Left lung (tissue), 10 donors: ENCODE data around the gene DVL1. TPM values are rescaled to one million over a fixed set of nuclear protein-coding genes. Genes with fewer than 3 reads are reported as not detected.
A peak's percentile ranks its signal among the peaks of the same experiment; 100 is the strongest.

Source experiments
- ATAC-seq: fragments of 200-7000 bp; cut with Tn5 transposase; one replicate; pipeline ENCODE4 v1.9.1; 2020; ENCODE audit warnings: moderate library complexity
- DNase-seq, 4 donors: peaks; one replicate each; pipeline ENCODE4 v3.0.0-alpha.2; 2013 to 2020
- H3K27ac ChIP-seq, 2 donors: fragments of 200-600 bp; sonication (generic) in 1 of 2; one replicate each; pipeline versions ENCODE4 v1.5.0 to v1.8.0; 2020 to 2021
- H3K27me3 ChIP-seq, 2 donors: fragments of 200-600 bp; sonication (generic) in 1 of 2; one replicate each; pipeline versions ENCODE4 v1.5.0 to v1.8.0; 2020 to 2021
- H3K36me3 ChIP-seq, 2 donors: fragments of 200-600 bp; sonication (generic) in 1 of 2; one replicate each; pipeline versions ENCODE4 v1.5.0 to v1.8.0; 2020 to 2021
- H3K4me1 ChIP-seq, 2 donors: fragments of 200-600 bp; one replicate each; pipeline ENCODE4 v1.8.0; 2021
- H3K4me3 ChIP-seq, 2 donors: fragments of 200-600 bp; sonication (generic) in 1 of 2; one replicate each; pipeline versions ENCODE4 v1.5.0 to v1.8.0; 2020 to 2021; ENCODE audit warnings: mild to moderate bottlenecking in 1 of 2
- H3K9me3 ChIP-seq, 2 donors: fragments of 200-600 bp; sonication (generic) in 1 of 2; one replicate each; pipeline versions ENCODE4 v1.5.0 to v1.8.0; 2020 to 2021
- CTCF ChIP-seq, 2 donors: fragments of 200-600 bp; sonication (generic) in 1 of 2; IDR thresholded peaks; one replicate each; pipeline versions ENCODE4 v1.5.0 to v1.8.0; 2021; ENCODE audit warnings: antibody characterized with exemption in 2 of 2
- intact Hi-C, 2 donors: fragments of 100-400 bp; cut with DNase I; formaldehyde crosslinking; loops; one replicate each; pipeline versions ENCODE4 v1.11.2 to v1.14.2; 2022
- microRNA-seq, 2 donors: library from miRNA; unstranded; fragments of <30 nt; microRNA quantifications; one replicate each; pipeline ENCODE4, GENCODE V29; 2019
- polyA plus RNA-seq, 6 donors: library from polyadenylated mRNA; unstranded; fragments of 120-200 nt; gene quantifications; one replicate each; pipeline ENCODE4 v1.2.1, GENCODE V29; 2013; ENCODE audit not compliant: insufficient read length in 6 of 6
- total RNA-seq, 2 donors: library from RNA; stranded (reverse); fragmentation: NEBNext Ultra II Directional; extraction: Animal tissue kit (Norgen Biotek cat#: 25700); gene quantifications; one replicate each; pipeline ENCODE4 v1.2.1, GENCODE V29; 2021
- donor health status: DM: no; HTN: yes; CAD: no.
- donor health status: DM: no; HTN: no; CAD: no.

DVL1 gene
- total and polyA plus RNA-seq, 8 donors = 20.6 to 81.2 (median 30.4) TPM

- Histone ChIP-seq H3K36me3 (no peaks in the 10 kb centered on the region), H3K27me3 (peaks cover 8 to 43% of the 10 kb centered on the region in 2 donors), H3K27ac (no peak overlapping the region), H3K9me3 (no peaks in the 10 kb centered on the region), H3K4me1 (no peaks in the 10 kb centered on the region), H3K4me3 (no peak overlapping the region)
- intact Hi-C loops = no loop called here
- TF ChIP-seq CTCF (IDR thresholded peaks at IDR 0.05) = no peak
- no peak for ATAC-seq
- DNase-seq = peak in 1 of 4 donors; percentile 75
These were observed 63.5 kb downstream of the DVL1 start for GRCh38 chr1:1285611-1286311.

Small RNA genes within 50 kb of the gene (microRNA-seq; reads per million reads assigned to microRNA genes)
- gene MIR6726 (1.2 to 1.3 reads per million in 2 donors), gene MIR6727 (0.41 to 0.50 reads per million in 2 donors), gene MIR6808 (0.14 to 0.34 reads per million in 2 donors)

Other genes starting within 250 kb of the DVL1 start
- 10 to 100 TPM in 1 of 2 donors, 1 to 10 TPM in 1; 8.0 to 14.0 TPM for gene C1orf159, start 233.3 kb downstream of the DVL1 start, total RNA-seq
- gene C1orf159, start 233.3 kb downstream of the DVL1 start, polyA plus RNA-seq = 10 to 100 TPM in 3 of 6 donors, 1 to 10 TPM in 3; 7.7 to 16.0 (median 10.1) TPM
- gene TTLL10, start 175.5 kb downstream of the DVL1 start, total RNA-seq = 1 to 10 TPM in 1 of 2 donors, under 1 TPM in 1; 0.17 to 4.6 TPM
- 1 to 10 TPM in 5 of 6 donors, under 1 TPM in 1; 0.63 to 3.0 (median 1.7) TPM for gene TTLL10, start 175.5 kb downstream of the DVL1 start, polyA plus RNA-seq
- 1 to 10 TPM; 1.1 to 1.3 TPM for gene TNFRSF18, start 142.8 kb downstream of the DVL1 start, total RNA-seq
- gene TNFRSF18, start 142.8 kb downstream of the DVL1 start, polyA plus RNA-seq = under 1 TPM; 0.38 to 0.73 (median 0.51) TPM
- gene TNFRSF4, start 135.3 kb downstream of the DVL1 start, total RNA-seq = 1 to 10 TPM; 2.8 to 3.5 TPM
- 1 to 10 TPM; 2.0 to 4.5 (median 2.9) TPM for gene TNFRSF4, start 135.3 kb downstream of the DVL1 start, polyA plus RNA-seq
- 100 to 1,000 TPM; 152 to 166 TPM for gene SDF4, start 117.4 kb downstream of the DVL1 start, total RNA-seq
- gene SDF4, start 117.4 kb downstream of the DVL1 start, polyA plus RNA-seq = 100 to 1,000 TPM in 2 of 6 donors, 10 to 100 TPM in 4; 86.7 to 124 (median 97.5) TPM
- 10 to 100 TPM; 12.6 to 25.2 TPM for gene B3GALT6, start 117.2 kb downstream of the DVL1 start, total RNA-seq
- 10 to 100 TPM; 13.2 to 21.4 (median 17.8) TPM for gene B3GALT6, start 117.2 kb downstream of the DVL1 start, polyA plus RNA-seq
- gene C1QTNF12, start 102.7 kb downstream of the DVL1 start, total RNA-seq = 1 to 10 TPM; 1.2 to 2.2 TPM
- gene C1QTNF12, start 102.7 kb downstream of the DVL1 start, polyA plus RNA-seq = 1 to 10 TPM in 2 of 6 donors, under 1 TPM in 4; 0.52 to 1.4 (median 0.78) TPM
- 10 to 100 TPM; 42.8 to 53.1 TPM for gene UBE2J2, start 75.6 kb downstream of the DVL1 start, total RNA-seq
- 10 to 100 TPM; 45.1 to 68.6 (median 52.1) TPM for gene UBE2J2, start 75.6 kb downstream of the DVL1 start, polyA plus RNA-seq
- 1 to 10 TPM; 2.1 to 4.3 TPM for gene SCNN1D, start 69.0 kb downstream of the DVL1 start, total RNA-seq
- 10 to 100 TPM in 3 of 6 donors, 1 to 10 TPM in 3; 5.9 to 13.1 (median 9.4) TPM for gene SCNN1D, start 69.0 kb downstream of the DVL1 start, polyA plus RNA-seq
- 10 to 100 TPM; 56.4 to 60.2 TPM for gene ACAP3, start 41.5 kb downstream of the DVL1 start, total RNA-seq
- 10 to 100 TPM; 30.8 to 73.6 (median 41.1) TPM for gene ACAP3, start 41.5 kb downstream of the DVL1 start, polyA plus RNA-seq
- 10 to 100 TPM; 17.4 to 18.3 TPM for gene PUSL1, start 40.8 kb downstream of the DVL1 start, total RNA-seq
- 10 to 100 TPM in 1 of 6 donors, 1 to 10 TPM in 5; 4.3 to 10.9 (median 7.8) TPM for gene PUSL1, start 40.8 kb downstream of the DVL1 start, polyA plus RNA-seq
- gene INTS11, start 24.8 kb downstream of the DVL1 start, total RNA-seq = 10 to 100 TPM; 67.0 to 90.4 TPM
- gene INTS11, start 24.8 kb downstream of the DVL1 start, polyA plus RNA-seq = 100 to 1,000 TPM; 106 to 166 (median 127) TPM
- gene CPTP, start 24.6 kb downstream of the DVL1 start, total RNA-seq = 10 to 100 TPM; 24.5 to 25.2 TPM
- 10 to 100 TPM; 10.6 to 17.6 (median 13.5) TPM for gene CPTP, start 24.6 kb downstream of the DVL1 start, polyA plus RNA-seq
- under 1 TPM; 0.20 to 0.37 TPM for gene TAS1R3, start 18.1 kb downstream of the DVL1 start, total RNA-seq
- under 1 TPM; 0.23 to 0.75 (median 0.41) TPM for gene TAS1R3, start 18.1 kb downstream of the DVL1 start, polyA plus RNA-seq
- 100 to 1,000 TPM in 1 of 2 donors, 10 to 100 TPM in 1; 78.3 to 129 TPM for gene MXRA8, start 9.1 kb upstream of the DVL1 start, total RNA-seq
- 100 to 1,000 TPM; 113 to 151 (median 143) TPM for gene MXRA8, start 9.1 kb upstream of the DVL1 start, polyA plus RNA-seq
- gene AURKAIP1, start 25.8 kb upstream of the DVL1 start, total RNA-seq = 100 to 1,000 TPM in 1 of 2 donors, 10 to 100 TPM in 1; 99.3 to 127 TPM
- 10 to 100 TPM; 36.9 to 64.0 (median 48.2) TPM for gene AURKAIP1, start 25.8 kb upstream of the DVL1 start, polyA plus RNA-seq
- 100 to 1,000 TPM; 142 to 161 TPM for gene CCNL2, start 49.9 kb upstream of the DVL1 start, total RNA-seq
- 100 to 1,000 TPM; 250 to 405 (median 339) TPM for gene CCNL2, start 49.9 kb upstream of the DVL1 start, polyA plus RNA-seq
- 100 to 1,000 TPM in 1 of 2 donors, 10 to 100 TPM in 1; 69.5 to 103 TPM for gene MRPL20, start 57.9 kb upstream of the DVL1 start, total RNA-seq
- gene MRPL20, start 57.9 kb upstream of the DVL1 start, polyA plus RNA-seq = 100 to 1,000 TPM in 3 of 6 donors, 10 to 100 TPM in 3; 90.8 to 145 (median 99.8) TPM
- gene ANKRD65, start 71.9 kb upstream of the DVL1 start, total RNA-seq = 10 to 100 TPM; 18.4 to 35.2 TPM
- gene ANKRD65, start 71.9 kb upstream of the DVL1 start, polyA plus RNA-seq = 10 to 100 TPM; 25.7 to 41.6 (median 31.7) TPM
- gene VWA1, start 86.3 kb upstream of the DVL1 start, total RNA-seq = 100 to 1,000 TPM; 113 to 147 TPM
- gene VWA1, start 86.3 kb upstream of the DVL1 start, polyA plus RNA-seq = 100 to 1,000 TPM in 1 of 6 donors, 10 to 100 TPM in 5; 50.0 to 104 (median 60.9) TPM
- gene ATAD3C, start 100.3 kb upstream of the DVL1 start, total RNA-seq = 10 to 100 TPM in 1 of 2 donors, 1 to 10 TPM in 1; 9.9 to 14.9 TPM
- 1 to 10 TPM in 5 of 6 donors, under 1 TPM in 1; 0.88 to 4.5 (median 3.1) TPM for gene ATAD3C, start 100.3 kb upstream of the DVL1 start, polyA plus RNA-seq
- 10 to 100 TPM; 19.4 to 30.7 TPM for gene ATAD3B, start 122.3 kb upstream of the DVL1 start, total RNA-seq
- gene ATAD3B, start 122.3 kb upstream of the DVL1 start, polyA plus RNA-seq = 10 to 100 TPM; 14.5 to 24.1 (median 18.3) TPM
- 10 to 100 TPM; 27.1 to 37.8 TPM for gene ATAD3A, start 162.7 kb upstream of the DVL1 start, total RNA-seq
- 10 to 100 TPM; 12.1 to 27.8 (median 17.7) TPM for gene ATAD3A, start 162.7 kb upstream of the DVL1 start, polyA plus RNA-seq
- 1 to 10 TPM; 2.6 to 3.5 TPM for gene TMEM240, start 191.2 kb upstream of the DVL1 start, total RNA-seq
- 1 to 10 TPM; 3.7 to 6.9 (median 4.6) TPM for gene TMEM240, start 191.2 kb upstream of the DVL1 start, polyA plus RNA-seq
- 100 to 1,000 TPM; 120 to 141 TPM for gene SSU72, start 225.4 kb upstream of the DVL1 start, total RNA-seq
- gene SSU72, start 225.4 kb upstream of the DVL1 start, polyA plus RNA-seq = 10 to 100 TPM; 65.2 to 87.9 (median 69.2) TPM